ENCODE measurements around the gene ASB11. TPM values are rescaled to one million over a fixed set of nuclear protein-coding genes. Genes with fewer than 3 reads are reported as not detected.

ASB11 gene
- polyA plus RNA-seq, 1 donor (not counting 4 experiments of a cell fraction or from before 2014, with no cell fraction given): not detected

- dilution Hi-C loops (cut with MboI; ENCODE audit: extremely low pct_ligation_motif_present, low sequenced_read_pairs): no loop called here
- Histone ChIP-seq H3K4me3 (ENCODE audit: control insufficient read depth in 2 of 3, extremely low read depth in 1 of 3, insufficient read depth in 2 of 3, low read depth in 1 of 3, low read length in 3 of 3) (no peak overlapping the region), H3K27me3 (ENCODE audit: control insufficient read depth, extremely low read depth, insufficient read depth, low read length) (peaks cover 6% of the 10 kb centered on the region), H3K4me2 (ENCODE audit: control insufficient read depth, extremely low read depth, insufficient read depth, low read depth, low read length) (no peak overlapping the region), H2AFZ (ENCODE audit: control insufficient read depth, low read length) (no peak overlapping the region), H3K36me3 (ENCODE audit: control insufficient read depth in 2 of 2, extremely low read depth in 1 of 2, insufficient read depth in 2 of 2, low read length in 2 of 2) (no peaks in the 10 kb centered on the region), H3K79me2 (ENCODE audit: control insufficient read depth, insufficient read depth, low read length) (no peaks in the 10 kb centered on the region), H3K9me1 (ENCODE audit: control insufficient read depth, extremely low read depth, insufficient read depth, low read length) (no peaks in the 10 kb centered on the region), H3K9me3 (ENCODE audit: control insufficient read depth, low read depth, low read length) (no peaks in the 10 kb centered on the region), H3K9ac (ENCODE audit: control insufficient read depth, extremely low read depth, insufficient read depth, low read length) (no peak overlapping the region), H3K4me1 (ENCODE audit: control insufficient read depth, extremely low read depth, insufficient read depth, low read length) (no peaks in the 10 kb centered on the region), H4K20me1 (ENCODE audit: control insufficient read depth, extremely low read depth, insufficient read depth, low read length) (no peaks in the 10 kb centered on the region), H3K27ac (ENCODE audit: control insufficient read depth, insufficient read depth, low read length) (no peak overlapping the region)
- TF ChIP-seq, protein P1, sequence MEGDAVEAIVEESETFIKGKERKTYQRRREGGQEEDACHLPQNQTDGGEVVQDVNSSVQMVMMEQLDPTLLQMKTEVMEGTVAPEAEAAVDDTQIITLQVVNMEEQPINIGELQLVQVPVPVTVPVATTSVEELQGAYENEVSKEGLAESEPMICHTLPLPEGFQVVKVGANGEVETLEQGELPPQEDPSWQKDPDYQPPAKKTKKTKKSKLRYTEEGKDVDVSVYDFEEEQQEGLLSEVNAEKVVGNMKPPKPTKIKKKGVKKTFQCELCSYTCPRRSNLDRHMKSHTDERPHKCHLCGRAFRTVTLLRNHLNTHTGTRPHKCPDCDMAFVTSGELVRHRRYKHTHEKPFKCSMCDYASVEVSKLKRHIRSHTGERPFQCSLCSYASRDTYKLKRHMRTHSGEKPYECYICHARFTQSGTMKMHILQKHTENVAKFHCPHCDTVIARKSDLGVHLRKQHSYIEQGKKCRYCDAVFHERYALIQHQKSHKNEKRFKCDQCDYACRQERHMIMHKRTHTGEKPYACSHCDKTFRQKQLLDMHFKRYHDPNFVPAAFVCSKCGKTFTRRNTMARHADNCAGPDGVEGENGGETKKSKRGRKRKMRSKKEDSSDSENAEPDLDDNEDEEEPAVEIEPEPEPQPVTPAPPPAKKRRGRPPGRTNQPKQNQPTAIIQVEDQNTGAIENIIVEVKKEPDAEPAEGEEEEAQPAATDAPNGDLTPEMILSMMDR (optimal IDR thresholded peaks at IDR 0.05 in 1 of 3, IDR thresholded peaks at IDR 0.05 in 1 of 3, conservative IDR thresholded peaks at IDR 0.05 in 1 of 3; ENCODE audit: extremely low read depth in 1 of 3, insufficient read depth in 2 of 3, low read length in 3 of 3): no peak
- TF ChIP-seq EZH2 (IDR thresholded peaks at IDR 0.05; ENCODE audit: low read length): no peak
- FAIRE-seq: no peak
- DNase-seq (ENCODE audit: low read depth, low spot score): no peak
Observed at GRCh38 chrX:15343075-15343476, 27.6 kb upstream of the ASB11 start.

GRCh38 chrX:15340867-15341266 lies 25.4 kb upstream of the ASB11 start:
- Histone ChIP-seq H3K4me1 (ENCODE audit: control insufficient read depth, extremely low read depth, insufficient read depth, low read length) (no peaks in the 10 kb centered on the region), H3K36me3 (ENCODE audit: control insufficient read depth in 2 of 2, extremely low read depth in 1 of 2, insufficient read depth in 2 of 2, low read length in 2 of 2) (no peaks in the 10 kb centered on the region), H3K79me2 (ENCODE audit: control insufficient read depth, insufficient read depth, low read length) (no peaks in the 10 kb centered on the region), H3K27ac (ENCODE audit: control insufficient read depth, insufficient read depth, low read length) (no peak overlapping the region), H3K4me3 (ENCODE audit: control insufficient read depth in 2 of 3, extremely low read depth in 1 of 3, insufficient read depth in 2 of 3, low read depth in 1 of 3, low read length in 3 of 3) (no peak overlapping the region), H3K27me3 (ENCODE audit: control insufficient read depth, extremely low read depth, insufficient read depth, low read length) (peaks cover 6% of the 10 kb centered on the region), H4K20me1 (ENCODE audit: control insufficient read depth, extremely low read depth, insufficient read depth, low read length) (no peaks in the 10 kb centered on the region), H3K9ac (ENCODE audit: control insufficient read depth, extremely low read depth, insufficient read depth, low read length) (no peak overlapping the region), H2AFZ (ENCODE audit: control insufficient read depth, low read length) (no peak overlapping the region), H3K9me1 (ENCODE audit: control insufficient read depth, extremely low read depth, insufficient read depth, low read length) (no peaks in the 10 kb centered on the region), H3K4me2 (ENCODE audit: control insufficient read depth, extremely low read depth, insufficient read depth, low read depth, low read length) (no peak overlapping the region), H3K9me3 (ENCODE audit: control insufficient read depth, low read depth, low read length) (no peaks in the 10 kb centered on the region)
- TF ChIP-seq, protein P1 (optimal IDR thresholded peaks at IDR 0.05 in 1 of 3, IDR thresholded peaks at IDR 0.05 in 1 of 3, conservative IDR thresholded peaks at IDR 0.05 in 1 of 3; ENCODE audit: extremely low read depth in 1 of 3, insufficient read depth in 2 of 3, low read length in 3 of 3): no peak
- TF ChIP-seq EZH2 (IDR thresholded peaks at IDR 0.05; ENCODE audit: low read length): no peak
- no peak for FAIRE-seq
- no peak for DNase-seq (ENCODE audit: low read depth, low spot score)
- dilution Hi-C loops (cut with MboI; ENCODE audit: extremely low pct_ligation_motif_present, low sequenced_read_pairs): no loop called here
